IMR-90 (cell line): ENCODE results near the gene VAC14. TPM values are rescaled to one million over a fixed set of nuclear protein-coding genes. Genes with fewer than 3 reads are reported as not detected.

Source experiments
- ATAC-seq: fragments of 200-7000 bp; cut with Tn5 transposase; 2 replicates; pipeline ENCODE4 v1.9.1; 2020; ENCODE audit warnings: low read depth, mild to moderate bottlenecking, moderate library complexity
- BruUV-seq: library from RNA; stranded (reverse); fragments of 400-500 nt; replicated peaks from 2 replicates; lab custom pipeline; 2021; lab: Mats Ljungman, UMichigan
- CTCF ChIA-PET: fragments of 300-600 bp; formaldehyde crosslinking; extraction: SDS; loops from one replicate; lab custom pipeline; 2021; ENCODE audit warnings: antibody characterized with exemption; lab: Yijun Ruan, JAX
- POLR2A ChIA-PET: fragments of 300-600 bp; sonication (Branson Sonifier 250); formaldehyde crosslinking; loops from one replicate; lab custom pipeline; 2022; ENCODE audit warnings: antibody characterized with exemption; ENCODE audit not compliant: unreplicated experiment; lab: Charles Lee
- DNase-seq: peaks from one replicate; pipeline ENCODE4 v3.0.0; 2013
- H2AFZ ChIP-seq: replicated peaks from 2 replicates; pipeline ENCODE3; 2013; ENCODE audit warnings: low read length, mild to moderate bottlenecking; ENCODE audit not compliant: poor library complexity
- H2AK5ac ChIP-seq: 2 replicates; pipeline ENCODE4 v1.6.1; 2013; ENCODE audit warnings: low read depth, low read length, inconsistent platforms
- H2AK9ac ChIP-seq: replicated peaks from 2 replicates; pipeline ENCODE3; 2013; ENCODE audit warnings: mild to moderate bottlenecking, low read depth, low read length, moderate library complexity; ENCODE audit not compliant: poor library complexity
- H2BK120ac ChIP-seq: 2 replicates; pipeline ENCODE4 v1.6.1; 2013; ENCODE audit warnings: low read depth, low read length, inconsistent platforms
- H2BK15ac ChIP-seq: 3 replicates; pipeline ENCODE4 v1.6.1; 2013; ENCODE audit warnings: low read depth, low read length, inconsistent platforms
- H2BK20ac ChIP-seq: 2 replicates; pipeline ENCODE4 v1.6.1; 2013; ENCODE audit warnings: low read depth, mild to moderate bottlenecking, inconsistent platforms, low read length, moderate library complexity
- H2BK5ac ChIP-seq: 2 replicates; pipeline ENCODE4 v1.6.1; 2013; ENCODE audit warnings: mild to moderate bottlenecking, low read depth, low read length, inconsistent platforms; ENCODE audit not compliant: poor library complexity, severe bottlenecking
- H3K14ac ChIP-seq: replicated peaks from 2 replicates; pipeline ENCODE4 v1.6.1; 2013; ENCODE audit warnings: low read depth, low read length, inconsistent platforms
- H3K18ac ChIP-seq: 2 replicates; pipeline ENCODE4 v1.6.1; 2013; ENCODE audit warnings: low read depth, low read length, control low read depth
- H3K23ac ChIP-seq: 2 replicates; pipeline ENCODE4 v1.6.1; 2013; ENCODE audit warnings: low read depth, low read length, inconsistent platforms
- H3K27ac ChIP-seq: 2 replicates; pipeline ENCODE4 v1.5.1; 2013; ENCODE audit warnings: mild to moderate bottlenecking, control low read depth, low read length; ENCODE audit not compliant: insufficient read depth
- H3K27me3 ChIP-seq: 2 replicates; pipeline ENCODE4 v1.6.1; 2013; ENCODE audit warnings: low read length; ENCODE audit not compliant: control insufficient read depth, insufficient read depth
- H3K36me3 ChIP-seq: 2 replicates; pipeline ENCODE4 v1.6.1; 2013; ENCODE audit warnings: low read length, mixed read lengths; ENCODE audit not compliant: control insufficient read depth, insufficient read depth
- H3K4ac ChIP-seq: 2 replicates; pipeline ENCODE4 v1.6.1; 2013; ENCODE audit warnings: low read depth, low read length, inconsistent platforms
- H3K4me1 ChIP-seq: 2 replicates; pipeline ENCODE4 v1.6.1; 2013; ENCODE audit warnings: low read length, mixed read lengths; ENCODE audit not compliant: control insufficient read depth, insufficient read depth
- H3K4me2 ChIP-seq: 2 replicates; pipeline ENCODE4 v1.6.1; 2013; ENCODE audit warnings: low read depth, mild to moderate bottlenecking, control low read depth, low read length, moderate library complexity
- H3K4me3 ChIP-seq: 2 replicates; pipeline ENCODE4 v1.5.1; 2013; ENCODE audit warnings: low read depth, mild to moderate bottlenecking, control low read depth, low read length, moderate library complexity; ENCODE audit not compliant: insufficient read depth
- H3K56ac ChIP-seq: 2 replicates; pipeline ENCODE4 v1.6.1; 2013; ENCODE audit warnings: low read length, inconsistent platforms; ENCODE audit not compliant: insufficient read depth; ENCODE audit errors: extremely low read depth
- H3K79me1 ChIP-seq, 2 experiments: 2 replicates each; pipeline ENCODE4 v1.6.1; 2013; ENCODE audit warnings: low read length in 2 of 2, inconsistent platforms in 1 of 2, low read depth in 1 of 2
- H3K9ac ChIP-seq: 2 replicates; pipeline ENCODE4 v1.6.1; 2013; ENCODE audit warnings: low read depth, low read length, control low read depth
- H3K9me1 ChIP-seq: 2 replicates; pipeline ENCODE4 v1.6.1; 2013; ENCODE audit warnings: low read length, inconsistent platforms; ENCODE audit not compliant: insufficient read depth
- H3K9me3 ChIP-seq: 2 replicates; pipeline ENCODE4 v1.6.1; 2013; ENCODE audit warnings: low read length; ENCODE audit not compliant: control insufficient read depth, insufficient read depth
- H4K20me1 ChIP-seq: 2 replicates; pipeline ENCODE4 v1.6.1; 2013; ENCODE audit warnings: low read length, inconsistent platforms; ENCODE audit not compliant: insufficient read depth
- H4K5ac ChIP-seq: 2 replicates; pipeline ENCODE4 v1.6.1; 2013; ENCODE audit warnings: mild to moderate bottlenecking, low read depth, low read length, control low read depth
- H4K8ac ChIP-seq, 2 experiments: 2 replicates each; pipeline ENCODE4 v1.6.1; 2013; ENCODE audit warnings: low read depth in 2 of 2, low read length in 2 of 2, control low read depth in 1 of 2, inconsistent platforms in 1 of 2
- H4K91ac ChIP-seq: 2 replicates; pipeline ENCODE4 v1.6.1; 2013; ENCODE audit warnings: low read depth, low read length, inconsistent platforms; ENCODE audit not compliant: insufficient read depth
- CEBPB ChIP-seq: IDR thresholded peaks from 2 replicates; pipeline ENCODE4 v1.6.1; 2012; ENCODE audit warnings: low read depth, low read length, improper control_type of control experiment
- CHD1 ChIP-seq: IDR thresholded peaks from 2 replicates; pipeline ENCODE4 v1.6.1; 2012; ENCODE audit warnings: low read depth, low read length, improper control_type of control experiment
- WGBS, 2 experiments: methylation state at CpG; one replicate each; pipeline versions ENCODE4 v1.1.5 to v1.1.7; 2013; ENCODE audit warnings: missing lambda C conversion rate in 2 of 2; ENCODE audit not compliant: insufficient read length in 1 of 2; ENCODE audit errors: extremely low coverage in 2 of 2; 5-methylcytosine and 5-hydroxymethylcytosine counted together
- dilution Hi-C: fragments of 300-500 bp; cut with HindIII; formaldehyde crosslinking; loops from one replicate; pipeline ENCODE4 v1.14.3; 2018; ENCODE audit warnings: low sequenced_read_pairs; ENCODE audit not compliant: unreplicated experiment
- in situ Hi-C: fragments of 300-500 bp; cut with MboI; formaldehyde crosslinking; loops from 3 replicates; pipeline ENCODE4 v1.14.3; 2019; ENCODE audit warnings: low sequenced_read_pairs, inconsistent platforms, mixed read lengths
- intact Hi-C: fragments of 100-400 bp; cut with micrococcal nuclease; formaldehyde crosslinking; loops from 2 replicates; pipeline ENCODE4 v1.10.0; 2022
- polyA plus RNA-seq, 3 experiments: library from polyadenylated mRNA; depleted of rRNA; stranded (reverse); fragments of >200 nt; gene quantifications; 2 replicates each; pipeline ENCODE4 v1.2.3, GENCODE V29; 2012; ENCODE audit warnings: low replicate concordance in 1 of 3
- total RNA-seq: library from RNA; depleted of rRNA; stranded (reverse); fragments of >200 nt; gene quantifications from 2 replicates; pipeline ENCODE4 v1.2.3, GENCODE V29; 2012

VAC14 gene
- total and polyA plus RNA-seq, 2 of the 4 experiments (the other 2 are of a cell fraction), result 21.1 to 40.2 TPM

GRCh38 chr16:70670175-70670574, 130.8 kb downstream of the VAC14 start:
- no CpG with 5 or more reads among the region's 2 CpGs for WGBS, 2 experiments
- no peak overlapping the region for H2BK20ac ChIP-seq
- no peak overlapping the region for H3K18ac ChIP-seq
- TF ChIP-seq CHD1 (no peak), CEBPB (no peak)
- H3K56ac ChIP-seq, result no peak overlapping the region
- ATAC-seq (no peak), DNase-seq (no peak)
- H3K4ac ChIP-seq, result no peak overlapping the region
- H3K23ac ChIP-seq, result no peak overlapping the region
- H3K27me3 ChIP-seq, result no peaks in the 10 kb centered on the region
- no peak overlapping the region for H3K4me2 ChIP-seq
- intact Hi-C loops, result no loop called here
- dilution Hi-C loops, result loop anchor here (10.0 kb wide), 1 partner anchor 95 kb away; no protein-coding TSS in a partner anchor
- H3K9me1 ChIP-seq, result no peaks in the 10 kb centered on the region
- H4K91ac ChIP-seq, result no peak overlapping the region
- H2AK5ac ChIP-seq, result no peak overlapping the region
- no peak overlapping the region for H3K4me3 ChIP-seq
- no peak overlapping the region for H4K5ac ChIP-seq
- H2BK15ac ChIP-seq, result no peak overlapping the region
- H2BK5ac ChIP-seq, result no peak overlapping the region
- peaks cover 20 to 58% of the 10 kb centered on the region in 2 experiments; a peak in 3 of 4 replicates for H3K79me1 ChIP-seq
- H2AFZ ChIP-seq, result no peak overlapping the region
- ChIA-PET POLR2A (no interaction called here), CTCF (no interaction called here)
- peaks cover 67% of the 10 kb centered on the region for H3K36me3 ChIP-seq
- no TSS peak for BruUV-seq
- no peaks in the 10 kb centered on the region for H3K9me3 ChIP-seq
- no peak overlapping the region for H3K27ac ChIP-seq
- H3K9ac ChIP-seq, result no peak overlapping the region
- H3K4me1 ChIP-seq, result no peaks in the 10 kb centered on the region
- H2AK9ac ChIP-seq, result no peak overlapping the region
- no peak overlapping the region for H4K8ac ChIP-seq
- in situ Hi-C loops, result no loop called here
- peaks cover 46% of the 10 kb centered on the region for H4K20me1 ChIP-seq
- H2BK120ac ChIP-seq, result no peak overlapping the region
- H3K14ac ChIP-seq, result no peak overlapping the region
